ENCODE results near the gene MBNL3. TPM values are rescaled to one million over a fixed set of nuclear protein-coding genes. Genes with fewer than 3 reads are reported as not detected.

Gene MBNL3
- total RNA-seq, 1 donor from 2014 or later, result 3.4 TPM

DNA sequence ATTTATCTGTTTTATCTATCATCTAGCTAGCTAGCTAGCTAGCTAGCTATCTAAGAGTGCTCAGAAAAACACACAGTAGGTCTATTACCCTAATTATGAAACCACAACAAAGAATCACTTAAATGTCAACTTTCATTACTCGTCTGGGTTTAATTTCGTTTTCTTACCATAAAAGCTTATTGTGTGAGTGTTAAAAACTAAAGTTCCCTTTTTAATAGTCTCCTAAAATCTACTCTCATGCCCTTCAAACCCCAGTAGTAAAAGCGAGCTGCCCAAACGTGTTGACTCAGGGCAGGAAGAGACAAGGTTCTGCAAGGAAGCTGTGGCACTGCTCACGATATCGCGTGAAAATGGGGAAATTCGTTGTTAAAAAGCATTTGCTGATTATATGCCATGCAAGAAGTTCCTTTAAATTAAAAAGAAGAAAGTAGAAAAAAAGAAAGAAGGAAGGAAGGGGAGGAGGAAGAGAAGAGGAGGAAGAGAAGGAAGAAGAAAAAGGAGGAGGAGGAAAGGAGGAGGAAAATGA, 595 bp downstream of the MBNL3 start:
- Mint-ChIP-seq H3K4me1 (peaks cover 64% of the 10 kb centered on the region), H3K27ac (peak overlapping the region; percentile 51)
- H3K9ac ChIP-seq, result no peak overlapping the region

GRCh38 chrX:132486599-132487178, 2.1 kb downstream of the MBNL3 start:
- Histone ChIP-seq H3K36me3 (no peaks in the 10 kb centered on the region), H3K9ac (no peak overlapping the region), H3K4me1 (no peaks in the 10 kb centered on the region), H3K9me3 (ENCODE audit: low read depth) (no peaks in the 10 kb centered on the region), H4K20me1 (ENCODE audit: low read depth) (no peaks in the 10 kb centered on the region), H3K4me2 (no peak overlapping the region), H3K4me3 (no peak overlapping the region), H2AFZ (replicated peaks) (no peak overlapping the region), H3K79me2 (ENCODE audit: low read depth) (no peaks in the 10 kb centered on the region), H3K27me3 (peaks cover 51% of the 10 kb centered on the region), H3F3A (ENCODE audit: low read depth) (no peaks in the 10 kb centered on the region), H3K27ac (no peak overlapping the region)
- H3K27ac Mint-ChIP-seq, result no peak overlapping the region
- peak overlapping the region; percentile 18 for H3K4me3 Mint-ChIP-seq
- TF ChIP-seq EZH2 (IDR thresholded peaks at IDR 0.05), result no peak
- TF ChIP-seq EZH2phosphoT487 (IDR thresholded peaks at IDR 0.05), result no peak
- TF ChIP-seq CTCF (IDR thresholded peaks at IDR 0.05), result no peak
- H3K4me1 Mint-ChIP-seq, result peaks cover 73% of the 10 kb centered on the region
- no peaks in the 10 kb centered on the region for H3K9me3 Mint-ChIP-seq
- no peak for DNase-seq (ENCODE audit: low spot score)
- H3K27me3 Mint-ChIP-seq (ENCODE audit: insufficient read depth, low read depth), result peaks cover 11% of the 10 kb centered on the region
- H3K36me3 Mint-ChIP-seq, result no peaks in the 10 kb centered on the region

More for the DNA sequence above, 595 bp downstream of the MBNL3 start:
- no peaks in the 10 kb centered on the region for H3K4me1 ChIP-seq
- H2AFZ ChIP-seq (replicated peaks), result no peak overlapping the region
- no peaks in the 10 kb centered on the region for H4K20me1 ChIP-seq (ENCODE audit: low read depth)
- H3K27me3 ChIP-seq, result peaks cover 64% of the 10 kb centered on the region
- TF ChIP-seq EZH2phosphoT487 (IDR thresholded peaks at IDR 0.05) (no peak), EZH2 (IDR thresholded peaks at IDR 0.05) (no peak), CTCF (IDR thresholded peaks at IDR 0.05) (no peak)
- H3K36me3 Mint-ChIP-seq, result no peaks in the 10 kb centered on the region
- H3K36me3 ChIP-seq, result no peaks in the 10 kb centered on the region
- H3K79me2 ChIP-seq (ENCODE audit: low read depth), result no peaks in the 10 kb centered on the region
- no peak for DNase-seq (ENCODE audit: low spot score)
- no peaks in the 10 kb centered on the region for H3K9me3 Mint-ChIP-seq
- no peak overlapping the region for H3K27ac ChIP-seq
- H3K9me3 ChIP-seq (ENCODE audit: low read depth), result no peaks in the 10 kb centered on the region
- peak overlapping the region; percentile 79 for H3K4me2 ChIP-seq
- H3K4me3 ChIP-seq, result peak overlapping the region; percentile 55
- peak overlapping the region; percentile 88 for H3K4me3 Mint-ChIP-seq
- no peaks in the 10 kb centered on the region for H3F3A ChIP-seq (ENCODE audit: low read depth)
- peaks cover 12% of the 10 kb centered on the region for H3K27me3 Mint-ChIP-seq (ENCODE audit: insufficient read depth, low read depth)

DNA sequence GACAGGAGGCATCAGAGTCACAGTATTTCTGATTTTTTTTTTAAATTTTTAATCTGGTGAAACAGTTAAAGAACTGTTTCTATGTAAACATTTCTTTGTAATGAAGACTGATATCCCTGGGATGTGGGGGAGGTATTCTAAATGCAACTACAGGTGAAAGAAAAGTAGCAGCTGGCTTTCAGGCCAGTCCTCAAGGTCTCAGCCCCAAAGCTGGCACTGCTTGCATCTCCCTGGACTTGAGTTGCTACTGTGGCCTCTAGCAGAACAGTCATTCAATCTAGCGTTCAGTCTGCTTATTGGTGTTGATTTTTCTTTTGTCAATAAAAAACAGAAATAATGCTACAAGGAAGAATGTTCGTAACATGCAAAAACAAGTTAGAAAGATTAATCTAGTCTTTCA, 4.9 kb downstream of the MBNL3 start:
- Histone ChIP-seq H3K36me3 (no peaks in the 10 kb centered on the region), H3K79me2 (ENCODE audit: low read depth) (no peaks in the 10 kb centered on the region), H3K27ac (no peak overlapping the region), H3F3A (ENCODE audit: low read depth) (no peaks in the 10 kb centered on the region), H3K9ac (no peak overlapping the region), H2AFZ (replicated peaks) (no peak overlapping the region), H3K27me3 (peaks cover 26% of the 10 kb centered on the region), H4K20me1 (ENCODE audit: low read depth) (no peaks in the 10 kb centered on the region), H3K4me1 (no peaks in the 10 kb centered on the region), H3K4me3 (no peak overlapping the region), H3K9me3 (ENCODE audit: low read depth) (peaks cover 3% of the 10 kb centered on the region), H3K4me2 (no peak overlapping the region)
- H3K27me3 Mint-ChIP-seq (ENCODE audit: insufficient read depth, low read depth), result no peaks in the 10 kb centered on the region
- no peaks in the 10 kb centered on the region for H3K36me3 Mint-ChIP-seq
- TF ChIP-seq EZH2 (IDR thresholded peaks at IDR 0.05), result no peak
- TF ChIP-seq EZH2phosphoT487 (IDR thresholded peaks at IDR 0.05), result no peak
- no peak for TF ChIP-seq CTCF (IDR thresholded peaks at IDR 0.05)
- peaks cover 74% of the 10 kb centered on the region for H3K4me1 Mint-ChIP-seq
- H3K9me3 Mint-ChIP-seq, result no peaks in the 10 kb centered on the region
- no peak overlapping the region for H3K27ac Mint-ChIP-seq
- H3K4me3 Mint-ChIP-seq, result no peak overlapping the region
- no peak for DNase-seq (ENCODE audit: low spot score)
